Measurements from ENCODE around the gene UBXN2A.

UBXN2A gene

GRCh38 chr2:23939987-23940717 lies at the start of gene UBXN2A:
UBXN2A (plus strand) TSS chr2:23940463; CDS start chr2:23958315, 17,852 bp downstream.
- peak; percentile 80 for DNase-seq

- DNase-seq, result no peak
These were observed 40.1 kb upstream of the UBXN2A start for GRCh38 chr2:23900133-23900532.

- DNase-seq, result no peak
These were observed 39.5 kb upstream of the UBXN2A start for GRCh38 chr2:23900541-23901322.

DNA sequence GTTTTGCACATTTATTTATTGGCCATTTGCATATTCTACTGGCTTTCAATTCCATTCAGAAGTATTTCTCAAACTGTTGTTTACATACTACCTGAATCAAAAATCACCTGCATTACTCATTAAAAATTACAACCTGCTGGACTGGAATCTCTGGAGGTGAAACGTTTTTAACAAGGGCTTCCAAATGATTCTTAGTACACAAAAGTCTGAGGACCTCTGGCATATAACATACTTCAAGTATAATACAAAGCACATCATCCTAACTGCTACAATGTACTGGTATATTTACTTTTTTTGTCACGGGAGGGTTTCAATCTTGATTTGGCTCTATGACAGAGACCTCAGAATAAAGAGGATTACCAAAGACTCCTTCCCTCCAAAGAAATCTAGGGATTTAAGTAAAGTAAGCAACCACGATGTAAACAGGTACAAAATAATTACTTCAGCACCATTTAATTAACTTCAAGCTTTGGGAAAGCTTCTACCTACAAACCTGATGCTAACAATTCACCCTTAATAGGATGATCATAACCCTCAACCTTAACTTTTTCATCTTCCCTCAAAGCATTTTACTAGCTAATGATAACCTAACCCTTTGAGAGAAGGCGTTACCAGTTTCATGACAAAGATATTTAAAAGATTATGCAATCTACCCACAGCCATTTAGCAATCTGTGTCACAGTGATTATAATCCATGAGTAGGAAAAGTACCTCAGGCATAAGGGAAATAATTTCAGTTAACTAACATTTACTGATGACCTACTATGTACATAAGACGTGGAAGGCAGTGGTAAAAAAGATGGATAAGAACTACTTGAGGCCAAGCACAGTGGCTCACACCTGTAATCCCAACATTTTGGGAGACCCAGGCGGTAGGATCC lies 38.1 kb upstream of the UBXN2A start:
- no peak for DNase-seq

GRCh38 chr2:23903034-23903433 lies 37.2 kb upstream of the UBXN2A start:
- no peak for DNase-seq

- no peak for DNase-seq
These were observed 36.0 kb upstream of the UBXN2A start for GRCh38 chr2:23904215-23904614.

GRCh38 chr2:23904692-23905091 lies 35.6 kb upstream of the UBXN2A start:
- no peak for DNase-seq

DNA sequence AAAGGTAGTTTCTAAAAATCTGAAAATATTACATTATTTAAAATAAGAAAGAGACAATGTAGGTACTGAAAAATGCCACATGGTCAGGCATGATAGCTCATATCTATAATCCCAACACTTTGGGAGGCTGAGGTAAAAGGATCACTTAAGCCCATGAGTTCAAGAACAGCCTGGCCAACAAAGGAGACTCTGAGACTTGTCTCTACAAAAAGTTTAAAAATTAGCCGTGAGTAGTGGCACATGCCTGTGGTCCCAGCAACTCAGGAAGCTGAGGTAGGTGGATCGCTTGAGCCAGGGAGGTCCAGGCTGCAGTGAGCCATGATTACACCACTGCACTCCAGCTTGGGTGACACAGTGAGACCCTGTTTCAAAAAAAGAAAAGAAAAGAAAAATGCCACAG lies 35.1 kb upstream of the UBXN2A start:
- no peak for DNase-seq

DNA sequence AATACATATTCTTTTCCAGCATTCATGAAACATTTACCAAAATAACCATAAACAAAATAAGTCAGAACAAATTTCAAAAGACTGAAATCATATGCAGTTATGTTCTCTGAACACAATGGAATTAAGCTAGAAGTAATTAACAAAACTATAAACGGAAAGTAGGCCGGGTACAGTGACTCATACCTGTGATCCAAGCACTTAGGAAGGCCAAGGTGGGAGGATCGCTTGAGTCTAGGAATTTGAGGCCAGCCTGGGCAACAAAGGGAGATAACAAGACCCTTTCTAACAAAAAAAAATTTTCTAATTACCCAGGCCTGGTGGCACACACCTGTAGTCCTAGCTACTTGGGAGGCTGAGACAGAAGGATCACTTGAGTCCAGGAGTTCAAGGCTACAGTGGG lies 28.2 kb upstream of the UBXN2A start:
- DNase-seq, result no peak

GRCh38 chr2:23915327-23915726 lies 24.9 kb upstream of the UBXN2A start:
- DNase-seq, result no peak

GRCh38 chr2:23916727-23917405 lies 23.4 kb upstream of the UBXN2A start:
- DNase-seq, result peak; percentile 27

DNA sequence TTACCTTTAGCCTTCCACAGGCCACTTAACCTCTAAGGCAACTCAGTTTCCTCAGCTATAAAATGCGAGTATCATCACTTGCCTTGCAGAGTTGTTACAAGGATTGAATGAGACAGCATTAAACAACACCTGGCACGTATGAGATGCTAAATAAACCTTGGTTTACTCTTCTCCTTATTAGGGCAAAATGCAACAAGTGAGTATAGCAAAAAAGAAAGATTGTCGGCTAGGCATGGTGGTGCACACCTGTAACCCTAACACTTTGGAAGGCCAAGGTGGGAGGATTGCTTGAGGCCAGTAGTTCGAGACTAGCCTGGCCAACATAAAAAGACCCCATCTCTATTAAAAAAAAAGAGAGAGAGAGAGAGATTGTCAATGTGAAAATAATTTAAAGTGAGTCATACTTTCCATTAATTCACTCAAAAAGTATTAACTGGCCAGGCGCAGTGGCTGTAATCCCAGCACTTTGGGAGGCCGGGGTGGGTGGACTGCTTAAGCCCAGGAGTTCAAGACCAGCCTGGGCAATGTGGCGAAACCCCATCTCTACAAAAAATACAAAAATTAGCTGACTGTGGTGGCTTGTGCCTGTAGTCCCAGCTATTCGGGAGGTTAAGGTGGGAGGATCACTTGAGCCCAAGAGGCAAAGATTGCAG lies 21.3 kb upstream of the UBXN2A start:
- DNase-seq, result no peak

- no peak for DNase-seq
These were observed 15.5 kb upstream of the UBXN2A start for GRCh38 chr2:23924589-23925359.

DNA sequence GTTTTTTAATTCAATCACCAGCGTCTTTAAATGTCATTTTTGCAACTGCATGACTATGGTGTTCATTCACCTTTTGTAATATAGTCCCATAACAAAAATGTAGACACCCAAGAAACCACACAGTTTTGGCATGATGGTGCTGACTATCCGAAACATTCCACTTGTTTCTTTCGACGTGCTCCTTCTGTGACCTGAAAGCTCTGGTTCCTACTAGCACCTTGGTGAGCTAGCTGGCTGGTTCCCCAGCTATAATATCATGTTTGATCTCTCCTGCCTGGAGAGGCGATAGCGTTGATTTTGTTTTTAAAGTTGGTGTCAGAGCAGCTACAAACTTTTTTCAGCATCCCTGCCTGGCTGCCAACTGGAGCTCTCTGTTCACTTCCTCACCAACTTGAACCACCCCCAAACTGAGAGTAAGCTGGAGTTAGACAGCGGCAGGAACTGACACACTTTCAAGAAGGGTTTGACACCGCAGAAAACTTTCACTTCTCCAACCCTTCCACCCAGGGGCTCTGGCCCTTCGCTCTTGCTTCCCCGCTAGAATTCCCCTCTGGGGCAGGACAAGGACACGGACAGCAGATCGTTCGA lies 14.5 kb upstream of the UBXN2A start:
- peak; percentile 68 for DNase-seq

- peak; percentile 27 for DNase-seq
These were observed 13.9 kb upstream of the UBXN2A start for GRCh38 chr2:23926290-23926749.

- DNase-seq, result peak; percentile 93
These were observed 13.3 kb upstream of the UBXN2A start, which contains the start of gene ATAD2B for GRCh38 chr2:23926750-23927571. ATAD2B (minus strand) TSS chr2:23927123; CDS start chr2:23926770, 353 bp downstream.

- no peak for DNase-seq
These were observed 6.0 kb upstream of the UBXN2A start for GRCh38 chr2:23934259-23934658.

DNA sequence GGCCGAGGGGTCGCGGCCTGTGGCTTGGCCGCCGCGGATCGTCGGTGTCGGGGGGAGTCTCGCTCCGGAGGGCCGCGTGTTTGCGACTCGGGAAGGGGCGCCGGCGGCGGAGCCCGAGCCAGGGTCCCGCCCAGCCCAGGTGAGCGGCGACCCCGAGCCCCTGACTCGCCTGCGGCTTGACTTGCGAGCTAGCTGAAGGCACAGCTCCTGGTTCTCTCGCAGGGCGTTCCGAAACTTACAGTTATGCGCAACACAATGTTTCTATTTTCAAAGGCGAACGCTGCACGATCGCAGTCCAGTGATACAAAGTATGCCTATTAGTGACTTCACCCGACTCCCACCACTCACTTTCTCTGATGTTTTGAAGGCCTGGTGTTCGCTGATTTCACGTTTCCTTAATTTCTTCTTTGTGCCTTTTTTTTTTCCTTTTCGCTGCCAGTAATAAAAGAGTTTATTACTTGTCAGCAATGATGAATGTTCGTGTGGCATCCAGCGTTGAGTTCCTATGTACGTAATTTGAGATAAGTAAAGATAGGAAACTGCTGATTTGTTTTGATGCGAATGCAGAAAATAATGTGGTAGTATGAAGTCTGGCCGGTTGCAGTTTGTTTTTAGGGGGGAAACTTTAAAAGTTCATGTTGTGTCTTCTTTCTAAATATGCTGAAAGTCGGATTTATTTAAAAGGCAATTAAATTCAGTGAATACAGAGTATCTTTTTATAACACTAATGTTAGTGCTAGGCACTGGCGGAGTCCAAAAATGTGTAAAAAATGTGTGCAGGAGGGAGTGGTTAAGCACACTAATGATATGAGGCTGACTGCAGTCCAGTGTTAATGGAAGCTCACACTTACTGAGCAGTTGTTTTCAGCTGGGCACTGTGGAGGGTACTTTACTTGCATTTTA lies 706 bp downstream of the UBXN2A start:
- DNase-seq, result peak; percentile 58

DNA sequence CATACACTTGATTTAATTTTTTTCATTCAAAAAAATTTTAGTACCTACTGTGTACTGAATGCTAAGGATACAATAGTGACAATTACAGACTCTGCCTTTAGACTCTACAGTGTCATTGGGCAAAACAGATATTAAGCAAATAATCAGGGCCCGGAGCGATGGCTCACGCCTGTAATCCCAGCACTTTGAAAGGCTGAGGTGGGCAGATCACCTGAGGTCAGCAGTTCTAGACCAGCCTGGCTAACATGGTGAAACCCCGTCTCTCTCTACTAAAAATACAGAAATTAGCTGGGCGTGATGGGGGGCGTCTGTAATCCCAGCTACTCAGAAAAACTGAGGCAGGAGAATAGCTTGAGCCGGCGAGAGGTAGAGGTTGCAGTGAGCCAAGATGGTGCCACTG lies 1.4 kb downstream of the UBXN2A start:
- no peak for DNase-seq
